ENCODE measurements around the gene TNIK.
A peak's percentile ranks its signal among the peaks of the same experiment; 100 is the strongest.

TNIK gene

GRCh38 chr3:171460725-171461524 is 720 bp upstream of the TNIK start:
- peak overlapping the region; percentile 44 for H3K27ac ChIP-seq
- TF ChIP-seq ZFX (IDR thresholded peaks at IDR 0.05), result no peak
- peak; percentile 52 for TF ChIP-seq CTCF (conservative IDR thresholded peaks at IDR 0.05)

GRCh38 chr3:171459137-171459941 is 866 bp downstream of the TNIK start:
- TF ChIP-seq ZFX (IDR thresholded peaks at IDR 0.05) (no peak), CTCF (conservative IDR thresholded peaks at IDR 0.05) (no peak)
- peak overlapping the region; percentile 44 for H3K27ac ChIP-seq

- TF ChIP-seq ZFX (IDR thresholded peaks at IDR 0.05) (no peak), CTCF (conservative IDR thresholded peaks at IDR 0.05) (no peak)
- H3K27ac ChIP-seq, result no peak overlapping the region
These were observed 1.4 kb downstream of the TNIK start for GRCh38 chr3:171458864-171459136.

GRCh38 chr3:171458071-171458863 is 1.9 kb downstream of the TNIK start:
- no peak overlapping the region for H3K27ac ChIP-seq
- TF ChIP-seq ZFX (IDR thresholded peaks at IDR 0.05) (no peak), CTCF (conservative IDR thresholded peaks at IDR 0.05) (no peak)

- H3K27ac ChIP-seq, result no peak overlapping the region
- TF ChIP-seq CTCF (conservative IDR thresholded peaks at IDR 0.05), result no peak
- TF ChIP-seq ZFX (IDR thresholded peaks at IDR 0.05), result no peak
These were observed 2.6 kb downstream of the TNIK start for GRCh38 chr3:171457607-171458061.

GRCh38 chr3:171456765-171457606 is 3.2 kb downstream of the TNIK start:
- no peak for TF ChIP-seq CTCF (conservative IDR thresholded peaks at IDR 0.05)
- TF ChIP-seq ZFX (IDR thresholded peaks at IDR 0.05), result no peak
- H3K27ac ChIP-seq, result no peak overlapping the region
